Measurements from ENCODE around the gene GPR84.

DNA sequence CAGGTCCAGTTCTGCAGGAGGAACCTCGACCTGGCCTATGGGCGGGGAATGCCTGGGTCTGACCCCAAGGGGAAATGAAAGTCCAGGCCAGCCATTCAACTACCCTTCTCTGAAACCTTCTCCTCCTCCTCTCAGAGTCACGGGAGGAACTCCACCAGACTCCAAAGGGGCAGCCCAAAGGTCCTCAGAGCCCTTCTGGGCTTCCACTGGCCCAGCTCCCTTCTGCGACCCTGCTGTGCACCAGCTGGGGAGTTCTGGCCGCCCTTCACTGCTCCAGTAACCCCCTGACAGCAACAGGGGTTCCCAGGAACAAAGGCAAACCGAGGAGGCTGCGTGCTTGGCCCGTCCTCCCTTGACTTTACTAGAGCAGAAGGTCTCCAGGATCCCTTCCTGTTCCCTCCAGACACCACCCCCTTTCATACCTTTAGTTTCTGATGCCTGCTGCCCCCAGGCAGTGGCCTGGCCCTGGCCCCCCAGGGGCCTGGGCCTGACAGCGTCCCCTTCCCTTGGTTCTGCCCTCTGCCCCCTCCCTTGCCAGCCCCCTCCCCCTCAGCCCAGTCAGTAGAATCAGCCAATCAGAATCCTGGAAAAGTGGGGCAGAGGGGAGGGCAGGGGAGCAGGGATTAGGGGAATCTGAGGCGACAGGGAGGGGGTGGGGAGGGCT is 21.1 kb upstream of the GPR84 start:
- no peak for TF ChIP-seq POLR2A (IDR thresholded peaks at IDR 0.05; ENCODE audit: low read depth, low read length)
- no peak for TF ChIP-seq MYC (IDR thresholded peaks at IDR 0.05; ENCODE audit: low read depth, low read length)
- no peak for TF ChIP-seq POLR2AphosphoS5 (IDR thresholded peaks at IDR 0.05; ENCODE audit: insufficient read depth, low read depth, low read length)
- TF ChIP-seq CTCF (IDR thresholded peaks at IDR 0.05; ENCODE audit: extremely low read depth in 1 of 2, insufficient read depth in 1 of 2, low read depth in 1 of 2, low read length in 2 of 2) = no peak
- no peak for TF ChIP-seq JUN (IDR thresholded peaks at IDR 0.05; ENCODE audit: borderline replicate concordance, insufficient read depth, insufficient read length, low read depth)
- TF ChIP-seq EZH2 (IDR thresholded peaks at IDR 0.05; ENCODE audit: borderline replicate concordance, low read depth, low read length, severe bottlenecking) = no peak
- no peak for TF ChIP-seq GATA2 (IDR thresholded peaks at IDR 0.05; ENCODE audit: insufficient read depth, insufficient read length, low read depth, low read length)
- TF ChIP-seq MAX (IDR thresholded peaks at IDR 0.05; ENCODE audit: insufficient read depth, insufficient read length) = no peak

Measured in endothelial cell of umbilical vein (primary cell).